ENCODE results near the gene TOM1L2.

GRCh38 chr17:17944743-17945142 lies 27.5 kb downstream of the TOM1L2 start:
- TF ChIP-seq CTCF (IDR thresholded peaks at IDR 0.05): no peak
- TF ChIP-seq POLR2AphosphoS5 (IDR thresholded peaks at IDR 0.05; ENCODE audit: low read depth, low read length): no peak
- no peak for TF ChIP-seq REST (IDR thresholded peaks at IDR 0.05; ENCODE audit: insufficient read depth in 1 of 2, low read depth in 2 of 2, low read length in 1 of 2)
- no peak for TF ChIP-seq SIN3A (IDR thresholded peaks at IDR 0.05; ENCODE audit: borderline replicate concordance, insufficient read depth, low read depth, low read length)

All from Panc1 (cell line).